ENCODE data around the gene IRF8. TPM values are rescaled to one million over a fixed set of nuclear protein-coding genes. Genes with fewer than 3 reads are reported as not detected.
"Not testable (repeated sequence)": the region's sequence is repeated elsewhere in the genome, so short reads cannot be mapped to it uniquely, and the experiment has no call there.

The IRF8 gene
- total and polyA plus RNA-seq, 2 donors from 2014 or later = 2.9 to 33.3 TPM

DNA sequence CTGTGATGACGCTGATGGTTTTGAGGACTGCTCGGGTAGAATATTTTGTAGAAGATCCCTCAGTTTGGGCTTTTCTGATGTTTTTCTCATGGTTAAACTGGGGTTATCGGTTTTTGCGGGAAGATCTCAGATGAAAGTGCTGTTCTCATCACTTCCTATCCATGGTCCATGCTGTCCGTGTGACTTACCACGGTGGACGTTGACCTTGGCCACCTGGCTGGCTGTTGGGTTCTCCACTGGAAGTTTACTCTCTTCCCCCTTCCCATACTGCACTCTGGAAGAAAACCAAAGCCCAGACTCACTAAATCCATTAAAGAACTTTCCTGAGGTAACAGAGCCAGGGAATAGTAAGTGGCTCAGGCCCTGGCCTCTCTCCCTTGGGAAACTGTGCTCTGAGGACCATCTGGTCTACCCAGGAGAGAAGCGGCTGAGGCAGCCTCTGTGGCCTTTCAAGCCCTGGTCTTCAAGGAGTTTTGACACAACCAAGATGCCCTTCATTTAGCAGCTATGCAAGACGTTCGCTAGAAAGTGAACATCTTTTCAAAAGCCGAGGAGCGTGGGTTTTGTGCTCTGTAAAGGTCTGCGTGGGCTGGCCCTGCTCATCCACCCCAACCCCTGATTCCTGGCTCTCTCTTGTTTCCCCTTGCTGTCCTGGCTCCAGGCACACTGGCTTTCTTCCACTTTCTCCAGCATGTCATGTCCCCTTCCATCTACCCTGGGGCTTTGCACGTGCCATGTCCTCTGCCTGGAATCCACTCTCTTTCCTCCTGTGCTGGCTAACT is 43.1 kb downstream of the IRF8 start:
- peaks cover 0 to 8% (median 2%) of the 10 kb centered on the region in 3 donors for H3K4me1 ChIP-seq (ENCODE audit: control insufficient read depth in 2 of 3, insufficient read depth in 2 of 3, low read depth in 1 of 3, low read length in 3 of 3)
- no peaks in the 10 kb centered on the region for H3K27me3 ChIP-seq (ENCODE audit: control insufficient read depth, insufficient read depth, low read length)
- H3K9ac ChIP-seq (ENCODE audit: low read length in 3 of 3) = no peak overlapping the region
- no peaks in the 10 kb centered on the region for H3K36me3 ChIP-seq (ENCODE audit: control insufficient read depth in 2 of 3, insufficient read depth in 3 of 3, low read length in 3 of 3)
- TF ChIP-seq, protein P1, sequence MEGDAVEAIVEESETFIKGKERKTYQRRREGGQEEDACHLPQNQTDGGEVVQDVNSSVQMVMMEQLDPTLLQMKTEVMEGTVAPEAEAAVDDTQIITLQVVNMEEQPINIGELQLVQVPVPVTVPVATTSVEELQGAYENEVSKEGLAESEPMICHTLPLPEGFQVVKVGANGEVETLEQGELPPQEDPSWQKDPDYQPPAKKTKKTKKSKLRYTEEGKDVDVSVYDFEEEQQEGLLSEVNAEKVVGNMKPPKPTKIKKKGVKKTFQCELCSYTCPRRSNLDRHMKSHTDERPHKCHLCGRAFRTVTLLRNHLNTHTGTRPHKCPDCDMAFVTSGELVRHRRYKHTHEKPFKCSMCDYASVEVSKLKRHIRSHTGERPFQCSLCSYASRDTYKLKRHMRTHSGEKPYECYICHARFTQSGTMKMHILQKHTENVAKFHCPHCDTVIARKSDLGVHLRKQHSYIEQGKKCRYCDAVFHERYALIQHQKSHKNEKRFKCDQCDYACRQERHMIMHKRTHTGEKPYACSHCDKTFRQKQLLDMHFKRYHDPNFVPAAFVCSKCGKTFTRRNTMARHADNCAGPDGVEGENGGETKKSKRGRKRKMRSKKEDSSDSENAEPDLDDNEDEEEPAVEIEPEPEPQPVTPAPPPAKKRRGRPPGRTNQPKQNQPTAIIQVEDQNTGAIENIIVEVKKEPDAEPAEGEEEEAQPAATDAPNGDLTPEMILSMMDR (IDR thresholded peaks at IDR 0.05; ENCODE audit: borderline replicate concordance, extremely low read depth, insufficient read depth) = no peak
- no peak overlapping the region for H3K27ac ChIP-seq (ENCODE audit: low read depth in 2 of 2, low read length in 2 of 2)
- no peak overlapping the region for H3K4me3 ChIP-seq (ENCODE audit: low read length in 3 of 3)
- H3K9me3 ChIP-seq (ENCODE audit: control insufficient read depth in 2 of 3, insufficient read depth in 1 of 3, low read length in 3 of 3) = no peaks in the 10 kb centered on the region
- intact Hi-C loops (cut with DNase I) = no loop called here
- FAIRE-seq (no peak), DNase-seq (no peak)

DNA sequence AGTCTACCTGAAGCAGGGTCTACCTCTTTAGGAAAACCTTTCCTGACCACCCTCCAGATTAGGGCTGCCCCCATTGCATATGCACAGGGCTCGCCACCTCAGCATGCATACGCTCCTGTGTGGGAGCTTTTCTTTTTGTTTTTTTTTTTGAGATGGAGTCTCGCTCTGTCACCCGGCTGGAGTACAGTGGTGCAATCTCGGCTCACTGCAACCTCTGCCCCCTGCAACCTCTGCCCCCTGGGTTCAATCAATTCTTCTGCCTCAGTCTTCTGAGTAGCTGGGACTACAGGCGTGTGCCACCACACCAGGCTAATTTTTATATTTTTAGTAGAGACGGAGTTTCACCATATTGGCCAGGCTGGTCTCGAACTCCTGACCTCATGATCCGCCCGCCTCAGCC is 43.7 kb downstream of the IRF8 start:
- H3K9me3 ChIP-seq (ENCODE audit: control insufficient read depth in 2 of 3, insufficient read depth in 1 of 3, low read length in 3 of 3); intact Hi-C loops (cut with DNase I); FAIRE-seq; H3K27ac ChIP-seq (ENCODE audit: low read depth in 2 of 2, low read length in 2 of 2); H3K36me3 ChIP-seq (ENCODE audit: control insufficient read depth in 2 of 3, insufficient read depth in 3 of 3, low read length in 3 of 3); DNase-seq; H3K9ac ChIP-seq (ENCODE audit: low read length in 3 of 3); H3K27me3 ChIP-seq (ENCODE audit: control insufficient read depth, insufficient read depth, low read length); H3K4me1 ChIP-seq (ENCODE audit: control insufficient read depth in 2 of 3, insufficient read depth in 2 of 3, low read depth in 1 of 3, low read length in 3 of 3); H3K4me3 ChIP-seq (ENCODE audit: low read length in 3 of 3): not testable (repeated sequence)

- DNase-seq (no peak), FAIRE-seq (no peak)
- H3K36me3 ChIP-seq (ENCODE audit: control insufficient read depth in 2 of 3, insufficient read depth in 3 of 3, low read length in 3 of 3) = no peaks in the 10 kb centered on the region
- peaks cover 0 to 8% (median 2%) of the 10 kb centered on the region in 3 donors for H3K4me1 ChIP-seq (ENCODE audit: control insufficient read depth in 2 of 3, insufficient read depth in 2 of 3, low read depth in 1 of 3, low read length in 3 of 3)
- no peak overlapping the region for H3K27ac ChIP-seq (ENCODE audit: low read depth in 2 of 2, low read length in 2 of 2)
- intact Hi-C loops (cut with DNase I) = no loop called here
- no peak overlapping the region for H3K9ac ChIP-seq (ENCODE audit: low read length in 3 of 3)
- no peaks in the 10 kb centered on the region for H3K9me3 ChIP-seq (ENCODE audit: control insufficient read depth in 2 of 3, insufficient read depth in 1 of 3, low read length in 3 of 3)
- no peak overlapping the region for H3K4me3 ChIP-seq (ENCODE audit: low read length in 3 of 3)
- H3K27me3 ChIP-seq (ENCODE audit: control insufficient read depth, insufficient read depth, low read length) = no peaks in the 10 kb centered on the region
- TF ChIP-seq, protein P1 (IDR thresholded peaks at IDR 0.05; ENCODE audit: borderline replicate concordance, extremely low read depth, insufficient read depth) = no peak
Measured at GRCh38 chr16:85943711-85944110, 44.7 kb downstream of the IRF8 start.

DNA sequence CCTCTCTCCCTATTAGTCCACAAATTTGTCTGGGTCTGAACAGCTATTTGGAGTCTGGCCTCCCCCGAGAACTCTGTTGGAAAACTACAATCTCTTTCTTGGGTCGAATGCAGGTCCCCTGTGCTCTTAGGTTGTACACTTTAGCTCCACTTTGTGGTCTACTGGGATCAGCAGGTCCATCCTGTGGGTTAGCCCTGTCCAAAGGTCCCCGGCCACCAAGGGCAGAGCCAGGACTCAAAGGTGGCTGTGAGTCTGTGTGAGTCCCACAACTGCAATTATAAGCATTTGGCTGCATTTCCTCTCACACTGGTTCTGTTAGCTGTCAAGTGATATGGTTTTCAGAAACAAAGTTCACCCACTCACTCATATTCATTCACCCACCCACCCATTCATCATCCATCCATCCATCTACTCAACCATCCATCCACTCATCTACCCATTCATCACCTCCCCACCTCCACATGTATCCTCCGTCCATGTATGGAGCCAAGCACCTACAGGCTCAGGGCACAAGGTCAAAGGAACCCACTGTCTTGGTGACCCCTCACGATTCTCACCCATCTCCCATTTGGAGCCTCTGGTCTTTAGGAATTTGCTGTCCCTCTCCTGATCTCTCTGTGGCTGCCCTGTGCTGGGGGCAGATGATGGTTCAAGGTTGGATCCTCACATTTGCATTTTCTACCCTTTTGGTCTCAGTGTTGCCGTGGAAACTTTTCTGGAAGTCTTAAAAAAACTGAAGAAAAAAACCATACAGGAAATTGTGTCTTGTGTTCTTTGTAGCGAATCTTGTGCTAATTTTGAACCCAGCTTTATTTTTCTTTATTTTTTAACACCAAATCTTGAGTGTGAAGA is 45.8 kb downstream of the IRF8 start:
- Histone ChIP-seq H3K4me1 (ENCODE audit: control insufficient read depth in 2 of 3, insufficient read depth in 2 of 3, low read depth in 1 of 3, low read length in 3 of 3) (peaks cover 0 to 7% (median 2%) of the 10 kb centered on the region in 3 donors), H3K27ac (ENCODE audit: low read depth in 2 of 2, low read length in 2 of 2) (no peak overlapping the region), H3K4me3 (ENCODE audit: low read length in 3 of 3) (no peak overlapping the region), H3K9ac (ENCODE audit: low read length in 3 of 3) (no peak overlapping the region), H3K27me3 (ENCODE audit: control insufficient read depth, insufficient read depth, low read length) (no peaks in the 10 kb centered on the region), H3K9me3 (ENCODE audit: control insufficient read depth in 2 of 3, insufficient read depth in 1 of 3, low read length in 3 of 3) (no peaks in the 10 kb centered on the region), H3K36me3 (ENCODE audit: control insufficient read depth in 2 of 3, insufficient read depth in 3 of 3, low read length in 3 of 3) (no peaks in the 10 kb centered on the region)
- DNase-seq = no peak
- intact Hi-C loops (cut with DNase I) = no loop called here
- TF ChIP-seq, protein P1 (IDR thresholded peaks at IDR 0.05; ENCODE audit: borderline replicate concordance, extremely low read depth, insufficient read depth) = no peak
- no peak for FAIRE-seq

Data from kidney (tissue), 14 donors.